HG03354 (cell line): ENCODE data around the gene RBFOX2.
"Not testable (repeated sequence)": the region's sequence is repeated elsewhere in the genome, so short reads cannot be mapped to it uniquely, and the experiment has no call there.

Experiments
- ATAC-seq: cut with Tn5 transposase; IDR thresholded peaks from one replicate; pipeline ENCODE4 v1.9.1; 2021; ENCODE audit warnings: mild to moderate bottlenecking; ENCODE audit not compliant: unreplicated experiment, poor library complexity, severe bottlenecking

RBFOX2 gene

GRCh38 chr22:35805466-35805865 is 223.2 kb downstream of the RBFOX2 start:
- no peak for ATAC-seq

DNA sequence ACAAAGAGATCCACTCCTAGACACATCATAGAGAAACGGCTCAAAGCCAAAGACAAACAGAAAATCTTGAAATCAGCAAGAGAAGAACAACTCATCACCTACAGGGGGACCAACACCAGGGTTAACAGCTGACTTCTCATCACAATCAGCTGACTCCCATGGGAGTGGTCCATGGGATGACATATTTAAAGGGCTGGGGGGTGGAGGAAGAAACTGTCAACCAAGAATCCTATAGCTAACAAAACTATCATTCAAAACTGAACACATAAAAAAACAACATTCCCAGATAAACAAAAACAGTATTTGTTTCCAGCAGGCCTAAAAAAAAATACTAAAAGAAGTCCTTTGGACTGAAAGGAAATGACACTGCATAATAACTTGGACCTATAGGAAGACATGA is 224.2 kb downstream of the RBFOX2 start:
- ATAC-seq = no peak

DNA sequence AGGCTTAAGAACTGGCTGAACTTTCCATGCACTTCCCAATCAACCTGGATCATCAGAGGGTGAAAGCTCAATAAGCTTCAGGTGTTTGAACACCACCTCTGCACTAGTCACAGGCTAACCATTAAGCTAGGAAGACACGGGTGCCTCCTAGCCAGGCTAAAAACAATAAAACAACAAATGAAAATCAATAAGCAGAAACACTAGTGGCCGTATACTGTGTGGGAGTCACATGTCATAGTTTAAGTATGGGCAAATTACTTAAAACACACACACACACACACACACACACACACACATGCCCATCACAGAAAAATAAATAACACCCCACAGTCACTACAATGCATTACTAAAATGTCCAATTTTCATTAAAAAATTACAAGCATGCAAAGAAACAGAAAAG is 225.7 kb downstream of the RBFOX2 start:
- ATAC-seq = no peak

DNA sequence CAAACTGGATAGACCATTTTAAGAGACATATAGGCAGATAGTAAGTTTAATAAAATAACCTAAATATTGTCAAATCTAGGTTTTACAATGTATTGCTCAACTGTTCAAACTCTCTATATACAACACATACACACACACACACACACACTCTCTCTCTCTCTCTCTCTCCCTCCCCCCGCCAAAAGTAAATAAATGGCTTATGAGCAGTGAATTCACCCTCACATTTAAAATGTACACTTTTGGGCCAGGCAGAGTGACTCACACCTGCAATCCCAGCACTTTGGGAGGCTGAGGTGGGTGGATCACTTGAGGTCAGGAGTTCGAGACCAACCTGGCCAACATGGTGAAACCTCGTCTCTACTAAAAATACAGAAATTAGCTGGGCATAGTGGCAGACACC is 227.3 kb downstream of the RBFOX2 start:
- ATAC-seq = not testable (repeated sequence)

GRCh38 chr22:35799150-35799549 is 229.5 kb downstream of the RBFOX2 start:
- no peak for ATAC-seq

GRCh38 chr22:35797411-35797810 is 231.2 kb downstream of the RBFOX2 start:
- no peak for ATAC-seq

DNA sequence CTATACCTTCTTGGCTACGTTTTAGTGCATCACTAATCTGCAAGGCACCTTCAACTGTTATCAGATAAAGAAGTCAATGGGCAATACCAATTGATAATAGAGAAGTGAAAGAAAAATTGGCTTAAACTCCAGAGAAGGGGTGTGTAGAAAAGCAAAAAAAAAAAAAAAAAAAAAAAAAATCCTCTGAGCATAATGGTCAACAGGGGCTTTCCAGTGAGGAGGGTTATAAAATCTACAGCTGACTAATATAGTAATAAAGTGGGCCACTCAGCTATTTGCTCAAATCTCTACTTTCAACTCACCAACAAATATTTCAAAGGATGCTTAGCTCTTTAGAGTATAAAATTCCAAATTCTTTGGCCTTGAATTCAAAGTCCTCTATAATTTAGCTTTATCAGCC is 233.1 kb downstream of the RBFOX2 start:
- no peak for ATAC-seq

- ATAC-seq = no peak
Measured at GRCh38 chr22:35792506-35792905, 236.1 kb downstream of the RBFOX2 start.

- ATAC-seq = not testable (repeated sequence)
Measured at GRCh38 chr22:35791788-35792187, 236.8 kb downstream of the RBFOX2 start.

DNA sequence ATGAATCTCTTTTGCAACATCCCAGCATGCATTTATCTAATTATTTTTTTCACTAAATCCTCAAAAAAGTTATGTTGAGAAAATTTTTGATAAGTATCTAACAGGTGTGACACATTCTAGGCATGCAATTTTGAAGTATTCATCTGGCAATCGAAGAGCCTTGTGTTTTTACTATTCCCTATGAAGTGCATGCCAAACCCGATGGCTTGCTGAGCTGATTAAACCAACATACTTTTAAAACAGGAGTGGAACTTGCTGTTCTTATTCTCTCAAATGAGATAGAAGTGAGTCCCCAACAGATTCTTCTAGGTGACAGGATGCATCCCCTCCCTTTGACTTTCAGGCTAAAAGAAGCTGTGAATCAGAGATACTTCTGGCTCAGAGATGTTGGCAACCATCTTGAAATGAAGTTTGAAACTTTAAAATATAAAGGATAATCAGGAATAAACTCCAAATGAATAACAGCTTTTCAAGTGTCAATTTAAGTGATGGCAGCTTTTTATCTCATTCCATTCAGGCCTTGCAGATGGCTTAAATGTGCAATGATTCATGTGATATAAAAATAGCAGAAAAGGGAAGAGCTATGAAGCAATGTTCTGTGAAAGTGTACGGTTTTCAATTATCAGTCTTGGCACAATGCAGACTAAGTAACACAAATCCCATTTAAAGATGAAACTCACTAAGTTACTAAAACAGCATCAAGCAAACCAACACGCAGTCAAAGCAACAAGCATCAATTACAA is 243.3 kb downstream of the RBFOX2 start:
- no peak for ATAC-seq

DNA sequence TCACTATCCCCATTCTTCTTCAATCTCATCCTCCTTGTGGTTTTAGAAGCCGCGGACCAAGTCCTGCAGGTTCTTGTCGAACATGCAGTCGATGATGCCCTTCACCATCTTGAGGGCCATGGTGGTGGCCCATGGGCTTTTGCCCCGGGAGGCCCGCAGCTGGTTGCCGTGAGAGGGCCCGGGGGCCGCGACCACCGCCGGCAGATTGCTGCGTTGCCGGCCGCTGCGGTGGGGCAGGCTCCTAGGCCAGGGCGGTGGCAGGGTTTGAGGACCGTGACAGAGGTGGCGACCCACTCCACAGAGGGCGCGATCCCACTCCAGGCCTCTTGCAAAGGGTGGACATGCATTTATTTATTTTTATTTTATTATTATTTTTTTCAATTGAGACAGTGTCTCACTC is 244.0 kb downstream of the RBFOX2 start:
- no peak for ATAC-seq

- ATAC-seq = no peak
Measured at GRCh38 chr22:35783943-35784614, 244.5 kb downstream of the RBFOX2 start.

- no peak for ATAC-seq
Measured at GRCh38 chr22:35782504-35782903, 246.1 kb downstream of the RBFOX2 start.

GRCh38 chr22:35781898-35782297 is 246.7 kb downstream of the RBFOX2 start:
- ATAC-seq = no peak

- no peak for ATAC-seq
Measured at GRCh38 chr22:35777335-35777975, 251.2 kb downstream of the RBFOX2 start.

DNA sequence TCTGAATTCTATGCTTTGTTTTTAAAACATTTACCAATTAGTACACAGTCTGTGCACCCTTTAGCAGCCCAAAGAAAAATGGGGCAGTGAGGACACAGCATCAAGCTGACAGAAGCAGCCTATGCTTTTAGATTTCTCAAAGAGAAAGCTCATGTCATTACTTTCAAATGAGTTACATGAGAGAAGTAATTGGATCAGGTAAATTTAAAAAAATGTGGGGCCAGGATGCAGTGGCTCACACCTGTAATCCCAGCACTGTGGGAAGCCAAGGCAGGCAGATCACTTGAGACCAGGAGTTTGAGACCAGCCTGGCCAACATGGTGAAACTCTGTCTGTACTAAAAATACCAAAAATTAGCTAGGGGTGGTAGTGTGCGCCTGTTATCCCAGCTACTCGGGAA is 253.3 kb downstream of the RBFOX2 start:
- ATAC-seq = no peak

- no peak for ATAC-seq
Measured at GRCh38 chr22:35769974-35770373, 258.6 kb downstream of the RBFOX2 start.

- ATAC-seq = no peak
Measured at GRCh38 chr22:35766654-35767580, 261.7 kb downstream of the RBFOX2 start.

- no peak for ATAC-seq
Measured at GRCh38 chr22:35761037-35761436, 267.6 kb downstream of the RBFOX2 start.

DNA sequence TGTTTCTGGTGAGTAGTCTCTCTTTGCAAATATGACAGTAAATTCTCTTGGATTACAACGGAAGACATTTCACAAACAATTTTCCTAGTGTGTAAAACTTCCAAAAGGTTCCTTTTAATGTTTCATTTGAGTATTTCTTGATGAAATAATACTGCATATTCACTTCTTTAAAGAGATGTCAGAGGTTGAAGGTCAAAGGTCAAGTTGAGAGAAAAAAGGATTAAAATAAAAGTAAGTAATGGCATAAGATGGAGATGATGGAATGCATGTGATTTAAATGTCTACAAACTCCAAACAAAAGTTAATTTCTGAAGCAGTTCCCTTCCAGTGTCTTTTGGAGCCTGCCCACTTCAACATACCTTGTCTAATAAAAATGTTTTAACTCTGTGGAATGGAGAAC is 270.2 kb downstream of the RBFOX2 start:
- no peak for ATAC-seq
